Calu3 (cell line): ENCODE results near the gene ASB18. TPM values are rescaled to one million over a fixed set of nuclear protein-coding genes. Genes with fewer than 3 reads are reported as not detected.

Experiments
- BruUV-seq: library from RNA; stranded (reverse); fragments of 400-500 nt; replicated peaks from 2 replicates; lab custom pipeline; 2021; lab: Mats Ljungman, UMichigan
- CTCF ChIA-PET: fragments of 300-600 bp; sonication (Branson Sonifier 250); formaldehyde crosslinking; loops from one replicate; lab custom pipeline; 2022; ENCODE audit warnings: antibody characterized with exemption; lab: Charles Lee
- DNase-seq: peaks from one replicate; pipeline ENCODE4 v3.0.0; 2022
- H3K27ac Mint-ChIP-seq: one replicate; pipeline ENCODE4 v1.8.0; 2022; ENCODE audit warnings: mixed read lengths; ENCODE audit not compliant: unreplicated experiment
- H3K27me3 Mint-ChIP-seq: one replicate; pipeline ENCODE4 v1.8.0; 2022; ENCODE audit warnings: mixed read lengths; ENCODE audit not compliant: unreplicated experiment
- H3K36me3 Mint-ChIP-seq: one replicate; pipeline ENCODE4 v1.8.0; 2022; ENCODE audit warnings: mild to moderate bottlenecking, moderate library complexity, mixed read lengths; ENCODE audit not compliant: insufficient read depth, unreplicated experiment
- H3K4me1 Mint-ChIP-seq: one replicate; pipeline ENCODE4 v1.8.0; 2022; ENCODE audit warnings: mild to moderate bottlenecking, low read depth, mixed read lengths; ENCODE audit not compliant: unreplicated experiment
- H3K4me3 Mint-ChIP-seq: one replicate; pipeline ENCODE4 v1.8.0; 2022; ENCODE audit warnings: mild to moderate bottlenecking, low read depth, moderate library complexity, mixed read lengths; ENCODE audit not compliant: unreplicated experiment
- H3K9me3 Mint-ChIP-seq: one replicate; pipeline ENCODE4 v1.8.0; 2022; ENCODE audit warnings: low read depth, mixed read lengths; ENCODE audit not compliant: unreplicated experiment
- intact Hi-C: fragments of 100-400 bp; cut with micrococcal nuclease; formaldehyde crosslinking; loops from one replicate; pipeline ENCODE4 v1.10.0; 2022; ENCODE audit not compliant: unreplicated experiment
- total RNA-seq: library from RNA; stranded (reverse); gene quantifications from 2 replicates; pipeline ENCODE4 v1.2.3, GENCODE V29; 2022
- TF ChIP-seq, protein P1 (sequence below): fragments of 200-600 bp; IDR thresholded peaks from one replicate; pipeline ENCODE4 v1.8.0; 2022; ENCODE audit warnings: antibody characterized with exemption; ENCODE audit not compliant: unreplicated experiment

ASB18 gene
- total RNA-seq, 1 experiment from 2014 or later: not detected

DNA sequence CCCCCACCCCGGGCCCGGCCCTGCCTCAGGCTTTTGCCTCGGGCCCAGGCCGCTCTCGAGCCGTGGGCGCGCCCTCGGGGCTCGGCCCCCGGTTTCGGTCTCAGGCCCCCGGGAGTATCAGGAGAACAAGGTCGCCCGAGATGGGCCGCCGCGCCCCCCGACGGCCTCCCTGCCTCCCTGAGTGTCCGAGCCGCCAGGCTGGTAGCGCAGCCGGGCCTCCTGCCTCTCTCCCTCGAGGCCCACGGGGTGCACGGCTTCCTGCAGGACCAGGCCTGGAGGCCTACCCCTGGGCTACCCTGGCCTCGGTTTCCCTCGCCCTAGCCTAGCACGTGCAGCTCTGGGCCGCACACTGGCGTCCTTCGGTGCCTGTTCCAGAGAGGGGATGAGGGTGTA, 104.4 kb downstream of the ASB18 start:
- Mint-ChIP-seq H3K27me3 (peaks cover 33% of the 10 kb centered on the region), H3K9me3 (no peaks in the 10 kb centered on the region), H3K4me3 (no peak overlapping the region), H3K27ac (no peak overlapping the region), H3K36me3 (no peaks in the 10 kb centered on the region), H3K4me1 (no peaks in the 10 kb centered on the region)
- intact Hi-C loops: no loop called here
- DNase-seq: no peak
- CTCF ChIA-PET: no interaction called here
- TF ChIP-seq, protein P1, sequence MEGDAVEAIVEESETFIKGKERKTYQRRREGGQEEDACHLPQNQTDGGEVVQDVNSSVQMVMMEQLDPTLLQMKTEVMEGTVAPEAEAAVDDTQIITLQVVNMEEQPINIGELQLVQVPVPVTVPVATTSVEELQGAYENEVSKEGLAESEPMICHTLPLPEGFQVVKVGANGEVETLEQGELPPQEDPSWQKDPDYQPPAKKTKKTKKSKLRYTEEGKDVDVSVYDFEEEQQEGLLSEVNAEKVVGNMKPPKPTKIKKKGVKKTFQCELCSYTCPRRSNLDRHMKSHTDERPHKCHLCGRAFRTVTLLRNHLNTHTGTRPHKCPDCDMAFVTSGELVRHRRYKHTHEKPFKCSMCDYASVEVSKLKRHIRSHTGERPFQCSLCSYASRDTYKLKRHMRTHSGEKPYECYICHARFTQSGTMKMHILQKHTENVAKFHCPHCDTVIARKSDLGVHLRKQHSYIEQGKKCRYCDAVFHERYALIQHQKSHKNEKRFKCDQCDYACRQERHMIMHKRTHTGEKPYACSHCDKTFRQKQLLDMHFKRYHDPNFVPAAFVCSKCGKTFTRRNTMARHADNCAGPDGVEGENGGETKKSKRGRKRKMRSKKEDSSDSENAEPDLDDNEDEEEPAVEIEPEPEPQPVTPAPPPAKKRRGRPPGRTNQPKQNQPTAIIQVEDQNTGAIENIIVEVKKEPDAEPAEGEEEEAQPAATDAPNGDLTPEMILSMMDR: no peak
- no TSS peak for BruUV-seq

DNA sequence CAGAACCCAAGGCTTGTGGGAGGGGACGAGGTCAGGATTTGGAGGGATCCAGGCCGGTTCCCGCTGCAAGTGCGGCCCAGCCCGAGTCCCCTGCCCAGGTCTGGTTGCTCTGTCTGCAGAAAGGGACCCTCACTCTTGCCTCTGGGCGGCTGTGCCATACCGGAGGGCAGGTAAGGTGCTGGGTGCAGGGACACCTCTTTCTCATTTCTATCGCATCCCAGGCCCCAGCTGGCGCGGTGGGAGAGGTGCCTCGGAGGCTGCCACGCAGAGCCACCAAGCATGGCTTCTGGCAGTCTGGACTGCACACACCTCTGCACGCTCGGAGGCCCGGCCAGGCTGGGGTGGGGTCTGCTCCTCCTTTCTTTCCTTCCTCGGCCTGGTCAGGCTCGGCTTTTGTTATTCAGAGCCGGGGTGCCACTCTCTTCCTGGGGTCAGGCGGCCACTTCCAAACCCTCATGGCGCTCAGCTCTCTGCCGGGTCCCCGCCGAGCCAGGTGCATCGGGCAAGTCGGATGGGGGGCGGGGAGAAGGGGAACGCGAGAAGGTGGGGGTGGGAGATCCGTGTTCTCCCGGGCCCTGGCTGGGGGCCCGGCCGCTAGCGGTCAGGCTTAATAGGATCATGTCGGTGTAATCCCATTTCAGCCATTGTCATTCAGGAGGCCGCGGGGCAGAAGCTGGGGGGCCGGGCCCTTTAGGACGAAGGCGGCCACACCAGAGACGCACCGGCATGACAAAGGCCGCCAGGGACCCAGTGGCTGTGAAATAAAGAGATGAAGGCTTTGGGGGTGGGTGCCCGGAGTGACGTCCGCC, 105.0 kb downstream of the ASB18 start:
- peaks cover 39% of the 10 kb centered on the region for H3K27me3 Mint-ChIP-seq
- H3K9me3 Mint-ChIP-seq: peaks cover 4% of the 10 kb centered on the region
- no TSS peak for BruUV-seq
- CTCF ChIA-PET: interaction anchor here (0.6 kb wide), 1 partner anchor 19 kb away, joined by 3 read pairs; no protein-coding TSS in a partner anchor
- no peaks in the 10 kb centered on the region for H3K4me1 Mint-ChIP-seq
- no peak for DNase-seq
- H3K27ac Mint-ChIP-seq: no peak overlapping the region
- TF ChIP-seq, protein P1: no peak
- H3K36me3 Mint-ChIP-seq: no peaks in the 10 kb centered on the region
- intact Hi-C loops: no loop called here
- H3K4me3 Mint-ChIP-seq: no peak overlapping the region

DNA sequence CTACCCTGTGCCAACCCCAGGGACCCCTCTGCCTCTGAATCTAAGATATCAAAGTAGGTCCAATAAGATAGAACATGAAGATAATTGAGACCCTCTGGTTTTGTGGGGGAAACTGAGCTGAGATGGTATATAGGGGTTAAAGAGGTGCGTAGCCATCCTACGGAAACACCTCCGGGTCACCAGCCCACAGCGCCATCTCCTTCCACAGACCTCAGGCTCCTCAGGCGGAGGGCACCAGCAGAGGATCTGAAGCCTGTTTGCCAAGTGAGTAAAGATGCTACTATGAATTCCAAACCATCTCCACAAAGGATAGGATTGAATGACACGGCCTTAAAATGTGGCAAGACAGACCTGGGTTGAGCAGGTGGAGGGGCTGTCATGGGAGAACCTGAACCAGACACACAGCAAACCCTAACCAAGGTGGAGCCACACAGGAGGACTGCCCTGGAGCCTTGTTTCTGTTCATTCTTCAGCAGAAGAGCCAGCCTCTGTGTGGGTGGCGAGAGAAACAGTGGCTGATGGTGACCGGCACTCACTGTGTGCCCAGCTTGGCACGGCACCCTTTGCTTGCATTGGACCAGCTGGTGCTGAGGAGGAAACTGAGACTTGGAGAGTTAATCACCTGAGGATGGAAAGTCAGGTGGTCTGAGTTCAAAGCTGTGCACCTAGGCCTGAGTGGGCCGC, 106.2 kb downstream of the ASB18 start:
- CTCF ChIA-PET: no interaction called here

DNA sequence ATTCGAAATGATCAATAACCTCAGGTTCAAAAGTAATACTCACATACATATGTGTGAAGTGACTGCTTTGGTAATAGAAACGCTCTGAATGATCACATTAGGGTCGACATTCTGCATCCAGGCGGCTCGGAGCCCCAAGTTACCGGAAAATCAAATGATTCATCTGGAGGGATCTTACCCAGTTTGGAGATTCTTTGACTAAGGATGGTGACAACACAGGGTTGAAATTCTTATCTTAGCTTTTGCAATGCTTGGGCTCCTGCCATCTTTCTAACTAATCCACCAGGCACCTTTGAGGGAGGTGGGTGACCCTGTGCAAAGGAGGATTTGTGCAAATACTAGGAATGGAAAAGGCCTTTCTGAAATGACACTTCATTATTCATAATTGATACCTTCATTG, 106.8 kb downstream of the ASB18 start:
- TF ChIP-seq, protein P1: no peak
- CTCF ChIA-PET: no interaction called here
- no peaks in the 10 kb centered on the region for H3K36me3 Mint-ChIP-seq

More for the DNA sequence above, 106.2 kb downstream of the ASB18 start:
- no peaks in the 10 kb centered on the region for H3K36me3 Mint-ChIP-seq
- intact Hi-C loops: no loop called here
- H3K4me3 Mint-ChIP-seq: no peak overlapping the region
- TF ChIP-seq, protein P1: no peak
- BruUV-seq: no TSS peak
- peaks cover 4% of the 10 kb centered on the region for H3K9me3 Mint-ChIP-seq
- H3K27me3 Mint-ChIP-seq: peaks cover 42% of the 10 kb centered on the region
- no peak for DNase-seq
- no peaks in the 10 kb centered on the region for H3K4me1 Mint-ChIP-seq
- H3K27ac Mint-ChIP-seq: no peak overlapping the region

More for the DNA sequence above, 106.8 kb downstream of the ASB18 start:
- intact Hi-C loops: no loop called here
- DNase-seq: no peak
- Mint-ChIP-seq H3K4me1 (no peaks in the 10 kb centered on the region), H3K4me3 (no peak overlapping the region), H3K9me3 (peaks cover 4% of the 10 kb centered on the region), H3K27ac (no peak overlapping the region), H3K27me3 (peaks cover 42% of the 10 kb centered on the region)
- no TSS peak for BruUV-seq
